GF-D8 (cell line): Measurements from ENCODE around the gene LCNL1.
"Not testable (repeated sequence)": the region's sequence is repeated elsewhere in the genome, so short reads cannot be mapped to it uniquely, and the experiment has no call there.

ENCODE experiments used
- DNase-seq: peaks from one replicate; lab custom pipeline; 2025; lab: John Stamatoyannopoulos, UW

The LCNL1 gene

GRCh38 chr9:136995362-136995761 lies 12.6 kb downstream of the LCNL1 start:
- no peak for DNase-seq

GRCh38 chr9:136995772-136996311 lies 13.0 kb downstream of the LCNL1 start:
- DNase-seq: no peak

GRCh38 chr9:136996361-136997292 lies 13.8 kb downstream of the LCNL1 start, which contains the start of gene CLIC3:
Gene CLIC3 (minus strand): TSS chr9:136996568. CDS start chr9:136996543, 25 bp downstream.
- DNase-seq: no peak

- no peak for DNase-seq
These were observed 14.6 kb downstream of the LCNL1 start for GRCh38 chr9:136997371-136997770.

GRCh38 chr9:136997830-136998234 lies 15.0 kb downstream of the LCNL1 start:
- DNase-seq: no peak

GRCh38 chr9:137000177-137000930 lies 17.6 kb downstream of the LCNL1 start:
- peak; percentile 65 for DNase-seq

- DNase-seq: no peak
These were observed 19.3 kb downstream of the LCNL1 start for GRCh38 chr9:137001857-137002645.

GRCh38 chr9:137002646-137003041 lies 19.9 kb downstream of the LCNL1 start:
- DNase-seq: no peak

- not testable (repeated sequence) for DNase-seq
These were observed 21.5 kb downstream of the LCNL1 start for GRCh38 chr9:137004285-137004684.

GRCh38 chr9:137006116-137007003 lies 23.6 kb downstream of the LCNL1 start:
- no peak for DNase-seq

GRCh38 chr9:137007108-137007815 lies 24.5 kb downstream of the LCNL1 start:
- DNase-seq: no peak

GRCh38 chr9:137007816-137008270 lies 25.1 kb downstream of the LCNL1 start:
- DNase-seq: no peak

GRCh38 chr9:137008312-137008711 lies 25.5 kb downstream of the LCNL1 start:
- no peak for DNase-seq

- DNase-seq: no peak
These were observed 26.4 kb downstream of the LCNL1 start for GRCh38 chr9:137009217-137009616.

GRCh38 chr9:137009938-137010732 lies 27.3 kb downstream of the LCNL1 start:
- no peak for DNase-seq

- DNase-seq: no peak
These were observed 28.4 kb downstream of the LCNL1 start for GRCh38 chr9:137011156-137011555.

- no peak for DNase-seq
These were observed 29.3 kb downstream of the LCNL1 start for GRCh38 chr9:137011907-137012675.
